Stimulated activated CD4-positive, alpha-beta T cell treated with anti-CD3 and anti-CD28 coated beads, Interleukin-4, amount 100 ng/mL, for 24 hours (primary cell): Measurements from ENCODE around the gene MLKL.

Experiments used
- DNase-seq: peaks from one replicate; pipeline ENCODE4 v3.0.0-alpha.2; 2020

Gene MLKL

GRCh38 chr16:74700438-74701225 is at the start of gene MLKL:
MLKL (minus strand) TSS chr16:74700862; CDS start chr16:74695757, 5,105 bp downstream.
- DNase-seq = peak; percentile 65

GRCh38 chr16:74749291-74750055 is 48.8 kb upstream of the MLKL start:
- no peak for DNase-seq

GRCh38 chr16:74748616-74749026 is 48.0 kb upstream of the MLKL start:
- no peak for DNase-seq

- DNase-seq = no peak
Measured at GRCh38 chr16:74747716-74748615, 47.3 kb upstream of the MLKL start.

GRCh38 chr16:74745926-74746325 is 45.3 kb upstream of the MLKL start:
- DNase-seq = no peak

- DNase-seq = no peak
Measured at GRCh38 chr16:74745109-74745615, 44.5 kb upstream of the MLKL start.

GRCh38 chr16:74744566-74744965 is 43.9 kb upstream of the MLKL start:
- no peak for DNase-seq

- DNase-seq = no peak
Measured at GRCh38 chr16:74743668-74744299, 43.1 kb upstream of the MLKL start.

- no peak for DNase-seq
Measured at GRCh38 chr16:74743045-74743667, 42.5 kb upstream of the MLKL start.

- no peak for DNase-seq
Measured at GRCh38 chr16:74742051-74742481, 41.4 kb upstream of the MLKL start.

- DNase-seq = no peak
Measured at GRCh38 chr16:74740795-74741304, 40.2 kb upstream of the MLKL start.

- DNase-seq = no peak
Measured at GRCh38 chr16:74739275-74739674, 38.6 kb upstream of the MLKL start.

- DNase-seq = no peak
Measured at GRCh38 chr16:74738816-74739215, 38.2 kb upstream of the MLKL start.

GRCh38 chr16:74738113-74738541 is 37.5 kb upstream of the MLKL start:
- DNase-seq = no peak

GRCh38 chr16:74737521-74737920 is 36.9 kb upstream of the MLKL start:
- DNase-seq = no peak

- DNase-seq = no peak
Measured at GRCh38 chr16:74736531-74737157, 36.0 kb upstream of the MLKL start.

- DNase-seq = no peak
Measured at GRCh38 chr16:74735554-74735953, 34.9 kb upstream of the MLKL start.

- no peak for DNase-seq
Measured at GRCh38 chr16:74735162-74735452, 34.4 kb upstream of the MLKL start.

GRCh38 chr16:74734361-74735161 is 33.9 kb upstream of the MLKL start:
- no peak for DNase-seq

- no peak for DNase-seq
Measured at GRCh38 chr16:74732707-74733350, 32.2 kb upstream of the MLKL start.
